Measurements from ENCODE around the gene FHOD3.

Gene FHOD3

DNA sequence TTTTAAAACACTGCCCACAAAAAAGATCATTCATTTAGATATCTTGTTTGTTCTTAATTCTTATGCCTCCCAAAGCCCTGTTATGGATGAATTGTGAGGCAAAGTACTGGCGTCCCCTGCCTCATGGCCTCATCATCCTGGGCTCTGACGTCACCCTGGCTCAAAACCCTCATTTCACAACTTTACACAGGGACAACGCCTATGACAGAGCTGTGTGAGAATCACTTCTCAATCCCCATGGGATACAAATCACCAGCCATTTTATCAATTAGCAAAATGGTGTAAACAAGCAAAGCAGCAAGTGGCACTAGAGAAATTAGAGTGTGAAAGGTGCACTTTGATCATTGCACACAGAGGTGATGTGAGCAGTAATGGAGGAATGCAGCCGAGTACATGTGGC is 16.6 kb downstream of the FHOD3 start:
- ChIA-PET CTCF (no interaction called here), POLR2A (no interaction called here)

DNA sequence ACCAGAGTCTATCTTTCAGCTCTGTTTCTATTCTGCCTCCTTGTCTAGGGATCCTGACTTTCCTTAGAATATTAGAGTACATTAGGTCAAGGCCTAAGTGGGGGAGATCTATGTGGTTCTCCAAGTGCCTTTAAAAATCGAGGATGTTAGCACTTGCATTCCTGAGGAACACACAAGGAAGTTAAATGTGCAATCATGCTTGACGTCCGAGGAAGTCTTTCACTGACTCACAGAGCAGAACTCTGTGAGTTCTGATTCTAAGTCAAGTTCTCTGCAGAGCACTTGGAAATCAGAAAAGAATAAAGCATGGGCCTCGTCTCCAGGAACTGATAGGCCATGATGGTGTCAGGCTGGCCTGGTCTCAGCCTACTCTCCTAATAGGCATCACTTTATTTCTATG is 17.2 kb downstream of the FHOD3 start:
- TF ChIP-seq ZNF510 (tag by site-specific recombination; IDR thresholded peaks at IDR 0.05; ENCODE audit: insufficient replicate concordance) (peak; percentile 34), HOXC10 (CRISPR knock-in tag; IDR thresholded peaks at IDR 0.05) (no peak)
- Histone ChIP-seq H3K4me3 (ENCODE audit: low read depth, low read length) (no peak overlapping the region), H3K9me3 (ENCODE audit: control insufficient read depth, insufficient read depth, low read depth, low read length) (no peaks in the 10 kb centered on the region), H3K4me1 (ENCODE audit: control insufficient read depth, insufficient read depth, low read length) (no peaks in the 10 kb centered on the region), H3K36me3 (ENCODE audit: control insufficient read depth in 2 of 2, insufficient read depth in 1 of 2, low read length in 2 of 2) (no peaks in the 10 kb centered on the region), H3K27ac (ENCODE audit: extremely low read depth, low read depth, low read length) (no peak overlapping the region)
- CTCF ChIA-PET: no interaction called here
- POLR2A ChIA-PET: no interaction called here

More for the DNA sequence above, 16.6 kb downstream of the FHOD3 start:
- Histone ChIP-seq H3K27ac (ENCODE audit: extremely low read depth, low read depth, low read length) (no peak overlapping the region), H3K36me3 (ENCODE audit: control insufficient read depth in 2 of 2, insufficient read depth in 1 of 2, low read length in 2 of 2) (no peaks in the 10 kb centered on the region), H3K4me3 (ENCODE audit: low read depth, low read length) (no peak overlapping the region), H3K9me3 (ENCODE audit: control insufficient read depth, insufficient read depth, low read depth, low read length) (no peaks in the 10 kb centered on the region), H3K4me1 (ENCODE audit: control insufficient read depth, insufficient read depth, low read length) (no peaks in the 10 kb centered on the region)
- TF ChIP-seq TRIM28 (IDR thresholded peaks at IDR 0.05; ENCODE audit: borderline replicate concordance, low read length) (no peak), ZNF596 (tag by site-specific recombination; IDR thresholded peaks at IDR 0.05) (no peak), YY2 (tag by site-specific recombination; IDR thresholded peaks at IDR 0.05) (peak; percentile 44; the same call in 1 of the 2 replicates)

DNA sequence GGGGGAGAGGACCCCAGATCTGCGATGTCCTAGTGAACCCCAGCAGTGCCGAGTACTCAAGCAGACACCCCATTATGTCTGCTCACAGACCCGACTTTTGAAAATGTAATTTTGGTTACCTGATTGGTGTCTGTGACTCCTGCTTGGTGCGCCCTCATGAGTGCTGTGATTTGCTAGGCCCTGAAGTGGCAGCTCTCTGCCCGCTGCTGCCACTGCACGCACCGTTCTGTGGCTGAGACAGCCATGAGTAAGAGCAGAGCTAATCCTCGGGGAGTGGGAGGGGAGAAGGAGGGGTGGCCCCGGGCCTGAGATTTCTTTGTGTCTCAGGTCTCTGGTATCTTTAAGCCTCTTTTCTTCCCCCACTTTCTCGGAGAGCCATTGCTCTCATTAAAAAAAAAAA is 18.2 kb downstream of the FHOD3 start:
- H3K36me3 ChIP-seq (ENCODE audit: control insufficient read depth in 2 of 2, insufficient read depth in 1 of 2, low read length in 2 of 2): no peaks in the 10 kb centered on the region
- POLR2A ChIA-PET: interaction anchor here (0.6 kb wide), 1 partner anchor 585 kb away, joined by 3 read pairs; no protein-coding TSS in a partner anchor
- CTCF ChIA-PET: interaction anchor here (0.5 to 0.6 kb wide), 2 partner anchors 12 to 19 kb away, joined by 4 to 5 read pairs; no protein-coding TSS in a partner anchor
- H3K9me3 ChIP-seq (ENCODE audit: control insufficient read depth, insufficient read depth, low read depth, low read length): no peaks in the 10 kb centered on the region
- TF ChIP-seq ZNF221 (tag by site-specific recombination; IDR thresholded peaks at IDR 0.05; ENCODE audit: borderline replicate concordance) (no peak), ZNF747 (tag by site-specific recombination; IDR thresholded peaks at IDR 0.05) (no peak), ZNF776 (tag by site-specific recombination; IDR thresholded peaks at IDR 0.05; ENCODE audit: borderline replicate concordance) (no peak)
- TF ChIP-seq, protein P1, sequence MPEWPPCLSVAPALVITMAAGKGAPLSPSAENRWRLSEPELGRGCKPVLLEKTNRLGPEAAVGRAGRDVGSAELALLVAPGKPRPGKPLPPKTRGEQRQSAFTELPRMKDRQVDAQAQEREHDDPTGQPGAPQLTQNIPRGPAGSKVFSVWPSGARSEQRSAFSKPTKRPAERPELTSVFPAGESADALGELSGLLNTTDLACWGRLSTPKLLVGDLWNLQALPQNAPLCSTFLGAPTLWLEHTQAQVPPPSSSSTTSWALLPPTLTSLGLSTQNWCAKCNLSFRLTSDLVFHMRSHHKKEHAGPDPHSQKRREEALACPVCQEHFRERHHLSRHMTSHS (tag by site-specific recombination; IDR thresholded peaks at IDR 0.05): no peak
- H3K4me3 ChIP-seq (ENCODE audit: low read depth, low read length): no peak overlapping the region
- no peak overlapping the region for H3K27ac ChIP-seq (ENCODE audit: extremely low read depth, low read depth, low read length)
- H3K4me1 ChIP-seq (ENCODE audit: control insufficient read depth, insufficient read depth, low read length): no peaks in the 10 kb centered on the region

DNA sequence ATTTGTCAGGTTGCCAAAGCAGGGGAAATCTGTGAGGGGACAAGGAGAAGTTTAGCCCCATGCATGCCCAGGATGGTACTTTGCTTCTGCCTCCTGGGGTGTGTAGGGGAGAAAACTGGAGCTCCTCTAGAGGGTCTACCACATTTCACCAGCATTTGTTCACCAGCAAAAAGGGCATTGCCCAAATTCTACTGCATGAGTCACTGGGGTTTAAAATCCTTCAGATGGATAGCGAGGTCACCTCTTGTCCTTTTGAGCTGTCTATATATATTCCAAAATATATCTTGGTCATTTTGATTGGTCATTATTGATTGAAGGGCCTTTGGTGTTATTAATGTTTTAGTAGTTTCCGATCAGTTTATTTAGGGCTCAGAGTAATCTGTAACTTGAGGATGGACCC is 18.7 kb downstream of the FHOD3 start:
- no peaks in the 10 kb centered on the region for H3K9me3 ChIP-seq (ENCODE audit: control insufficient read depth, insufficient read depth, low read depth, low read length)
- ChIA-PET CTCF (no interaction called here), POLR2A (interaction anchor here (0.6 kb wide), 2 partner anchors 16 to 585 kb away, joined by 3 read pairs; no protein-coding TSS in a partner anchor)
- H3K4me1 ChIP-seq (ENCODE audit: control insufficient read depth, insufficient read depth, low read length): no peaks in the 10 kb centered on the region
- H3K27ac ChIP-seq (ENCODE audit: extremely low read depth, low read depth, low read length): no peak overlapping the region
- H3K4me3 ChIP-seq (ENCODE audit: low read depth, low read length): no peak overlapping the region
- no peaks in the 10 kb centered on the region for H3K36me3 ChIP-seq (ENCODE audit: control insufficient read depth in 2 of 2, insufficient read depth in 1 of 2, low read length in 2 of 2)
- no peak for TF ChIP-seq ZNF660 (tag by site-specific recombination; IDR thresholded peaks at IDR 0.05)
- TF ChIP-seq, protein P2, sequence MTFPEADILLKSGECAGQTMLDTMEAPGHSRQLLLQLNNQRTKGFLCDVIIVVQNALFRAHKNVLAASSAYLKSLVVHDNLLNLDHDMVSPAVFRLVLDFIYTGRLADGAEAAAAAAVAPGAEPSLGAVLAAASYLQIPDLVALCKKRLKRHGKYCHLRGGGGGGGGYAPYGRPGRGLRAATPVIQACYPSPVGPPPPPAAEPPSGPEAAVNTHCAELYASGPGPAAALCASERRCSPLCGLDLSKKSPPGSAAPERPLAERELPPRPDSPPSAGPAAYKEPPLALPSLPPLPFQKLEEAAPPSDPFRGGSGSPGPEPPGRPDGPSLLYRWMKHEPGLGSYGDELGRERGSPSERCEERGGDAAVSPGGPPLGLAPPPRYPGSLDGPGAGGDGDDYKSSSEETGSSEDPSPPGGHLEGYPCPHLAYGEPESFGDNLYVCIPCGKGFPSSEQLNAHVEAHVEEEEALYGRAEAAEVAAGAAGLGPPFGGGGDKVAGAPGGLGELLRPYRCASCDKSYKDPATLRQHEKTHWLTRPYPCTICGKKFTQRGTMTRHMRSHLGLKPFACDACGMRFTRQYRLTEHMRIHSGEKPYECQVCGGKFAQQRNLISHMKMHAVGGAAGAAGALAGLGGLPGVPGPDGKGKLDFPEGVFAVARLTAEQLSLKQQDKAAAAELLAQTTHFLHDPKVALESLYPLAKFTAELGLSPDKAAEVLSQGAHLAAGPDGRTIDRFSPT (tag by site-specific recombination; IDR thresholded peaks at IDR 0.05): no peak
- TF ChIP-seq, protein P3, sequence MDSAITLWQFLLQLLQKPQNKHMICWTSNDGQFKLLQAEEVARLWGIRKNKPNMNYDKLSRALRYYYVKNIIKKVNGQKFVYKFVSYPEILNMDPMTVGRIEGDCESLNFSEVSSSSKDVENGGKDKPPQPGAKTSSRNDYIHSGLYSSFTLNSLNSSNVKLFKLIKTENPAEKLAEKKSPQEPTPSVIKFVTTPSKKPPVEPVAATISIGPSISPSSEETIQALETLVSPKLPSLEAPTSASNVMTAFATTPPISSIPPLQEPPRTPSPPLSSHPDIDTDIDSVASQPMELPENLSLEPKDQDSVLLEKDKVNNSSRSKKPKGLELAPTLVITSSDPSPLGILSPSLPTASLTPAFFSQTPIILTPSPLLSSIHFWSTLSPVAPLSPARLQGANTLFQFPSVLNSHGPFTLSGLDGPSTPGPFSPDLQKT (IDR thresholded peaks at IDR 0.05; ENCODE audit: borderline replicate concordance, low read depth, low read length): no peak
- no peak for TF ChIP-seq ZNF560 (tag by site-specific recombination; IDR thresholded peaks at IDR 0.05; ENCODE audit: borderline replicate concordance)
- no peak for TF ChIP-seq HOXD13 (CRISPR knock-in tag; IDR thresholded peaks at IDR 0.05; ENCODE audit: borderline replicate concordance)
- TF ChIP-seq, protein P4, sequence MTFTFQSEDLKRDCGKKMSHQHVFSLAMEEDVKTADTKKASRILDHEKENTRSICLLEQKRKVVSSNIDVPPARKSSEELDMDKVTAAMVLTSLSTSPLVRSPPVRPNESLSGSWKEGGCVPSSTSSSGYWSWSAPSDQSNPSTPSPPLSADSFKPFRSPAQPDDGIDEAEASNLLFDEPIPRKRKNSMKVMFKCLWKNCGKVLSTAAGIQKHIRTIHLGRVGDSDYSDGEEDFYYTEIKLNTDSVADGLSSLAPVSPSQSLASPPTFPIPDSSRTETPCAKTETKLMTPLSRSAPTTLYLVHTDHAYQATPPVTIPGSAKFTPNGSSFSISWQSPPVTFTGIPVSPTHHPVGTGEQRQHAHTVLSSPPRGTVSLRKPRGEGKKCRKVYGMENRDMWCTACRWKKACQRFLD (tag by site-specific recombination; IDR thresholded peaks at IDR 0.05): no peak
- TF ChIP-seq, protein P5, sequence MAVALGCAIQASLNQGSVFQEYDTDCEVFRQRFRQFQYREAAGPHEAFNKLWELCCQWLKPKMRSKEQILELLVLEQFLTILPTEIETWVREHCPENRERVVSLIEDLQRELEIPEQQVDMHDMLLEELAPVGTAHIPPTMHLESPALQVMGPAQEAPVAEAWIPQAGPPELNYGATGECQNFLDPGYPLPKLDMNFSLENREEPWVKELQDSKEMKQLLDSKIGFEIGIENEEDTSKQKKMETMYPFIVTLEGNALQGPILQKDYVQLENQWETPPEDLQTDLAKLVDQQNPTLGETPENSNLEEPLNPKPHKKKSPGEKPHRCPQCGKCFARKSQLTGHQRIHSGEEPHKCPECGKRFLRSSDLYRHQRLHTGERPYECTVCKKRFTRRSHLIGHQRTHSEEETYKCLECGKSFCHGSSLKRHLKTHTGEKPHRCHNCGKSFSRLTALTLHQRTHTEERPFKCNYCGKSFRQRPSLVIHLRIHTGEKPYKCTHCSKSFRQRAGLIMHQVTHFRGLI (tag by site-specific recombination; IDR thresholded peaks at IDR 0.05): no peak
- TF ChIP-seq ZBTB20 (tag by site-specific recombination; IDR thresholded peaks at IDR 0.05): no peak
- TF ChIP-seq EGR2 (tag by site-specific recombination; IDR thresholded peaks at IDR 0.05; ENCODE audit: low read depth): no peak
- TF ChIP-seq, protein P6, sequence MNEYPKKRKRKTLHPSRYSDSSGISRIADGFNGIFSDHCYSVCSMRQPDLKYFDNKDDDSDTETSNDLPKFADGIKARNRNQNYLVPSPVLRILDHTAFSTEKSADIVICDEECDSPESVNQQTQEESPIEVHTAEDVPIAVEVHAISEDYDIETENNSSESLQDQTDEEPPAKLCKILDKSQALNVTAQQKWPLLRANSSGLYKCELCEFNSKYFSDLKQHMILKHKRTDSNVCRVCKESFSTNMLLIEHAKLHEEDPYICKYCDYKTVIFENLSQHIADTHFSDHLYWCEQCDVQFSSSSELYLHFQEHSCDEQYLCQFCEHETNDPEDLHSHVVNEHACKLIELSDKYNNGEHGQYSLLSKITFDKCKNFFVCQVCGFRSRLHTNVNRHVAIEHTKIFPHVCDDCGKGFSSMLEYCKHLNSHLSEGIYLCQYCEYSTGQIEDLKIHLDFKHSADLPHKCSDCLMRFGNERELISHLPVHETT (tag by site-specific recombination; IDR thresholded peaks at IDR 0.05): no peak
- no peak for TF ChIP-seq ZNF624 (tag by site-specific recombination; IDR thresholded peaks at IDR 0.05)
- no peak for TF ChIP-seq SCRT2 (tag by site-specific recombination; IDR thresholded peaks at IDR 0.05)
